OCI-LY1 (cell line): ENCODE results near the gene GMDS.
A peak's percentile ranks its signal among the peaks of the same experiment; 100 is the strongest.

Source experiments
- H2AFZ ChIP-seq: fragments of 200-600 bp; sonication (generic), shearing (Covaris generic); 2 replicates; pipeline ENCODE4 v1.6.0; 2014; ENCODE audit warnings: antibody characterized with exemption, mild to moderate bottlenecking, low read length
- H3F3A ChIP-seq: fragments of 200-600 bp; sonication (generic), shearing (Covaris generic); 2 replicates; pipeline ENCODE4 v1.6.0; 2014; ENCODE audit warnings: mild to moderate bottlenecking, antibody characterized with exemption, low read length, moderate library complexity; ENCODE audit not compliant: insufficient read depth
- H3K27ac ChIP-seq: fragments of 200-600 bp; sonication (generic); 2 replicates; pipeline ENCODE4 v1.5.1; 2014; ENCODE audit warnings: low read length, mixed run types, mild to moderate bottlenecking, low read depth; ENCODE audit not compliant: poor library complexity, severe bottlenecking
- H3K27me3 ChIP-seq: fragments of 200-600 bp; sonication (generic); 2 replicates; pipeline ENCODE4 v1.6.0; 2014; ENCODE audit warnings: antibody characterized with exemption, mild to moderate bottlenecking, low read length, moderate library complexity; ENCODE audit not compliant: insufficient read depth
- H3K36me3 ChIP-seq: fragments of 200-600 bp; sonication (generic); 2 replicates; pipeline ENCODE4 v1.6.1; 2014; ENCODE audit warnings: mild to moderate bottlenecking, antibody characterized with exemption, low read length, moderate library complexity, mixed read lengths; ENCODE audit not compliant: insufficient read depth
- H3K4me1 ChIP-seq: fragments of 200-600 bp; sonication (generic); 2 replicates; pipeline ENCODE4 v1.5.1; 2014; ENCODE audit warnings: mild to moderate bottlenecking, low read length, moderate library complexity; ENCODE audit not compliant: insufficient read depth, severe bottlenecking
- H3K4me2 ChIP-seq: fragments of 200-600 bp; sonication (generic), shearing (Covaris generic); 2 replicates; pipeline ENCODE4 v1.6.1; 2014; ENCODE audit warnings: low read length
- H3K4me3 ChIP-seq: fragments of 200-600 bp; sonication (generic); 2 replicates; pipeline ENCODE4 v1.5.1; 2014; ENCODE audit warnings: low read length, low read depth, mild to moderate bottlenecking, mixed read lengths; ENCODE audit not compliant: poor library complexity, severe bottlenecking
- H3K79me2 ChIP-seq: fragments of 200-600 bp; shearing (Covaris generic); 2 replicates; pipeline ENCODE4 v1.6.1; 2016; ENCODE audit warnings: mixed run types, low read length, mixed read lengths; ENCODE audit not compliant: insufficient read depth
- H3K9ac ChIP-seq: fragments of 200-600 bp; sonication (generic), shearing (Covaris generic); 2 replicates; pipeline ENCODE4 v1.6.1; 2014; ENCODE audit warnings: mild to moderate bottlenecking, low read length, mixed read lengths
- H3K9me2 ChIP-seq: fragments of 200-600 bp; sonication (generic), shearing (Covaris generic); 2 replicates; pipeline ENCODE4 v1.6.1; 2014; ENCODE audit warnings: low read depth, mild to moderate bottlenecking, low read length, mixed read lengths
- H3K9me3 ChIP-seq: fragments of 200-600 bp; shearing (Covaris generic); 2 replicates; pipeline ENCODE4 v1.6.1; 2014; ENCODE audit warnings: low read length, mixed read lengths
- H4K20me1 ChIP-seq: fragments of 200-600 bp; sonication (generic), shearing (Covaris generic); 2 replicates; pipeline ENCODE4 v1.6.0; 2016; ENCODE audit warnings: mild to moderate bottlenecking, low read length; ENCODE audit not compliant: insufficient read depth
- EZH2 ChIP-seq: fragments of 200-600 bp; sonication (generic), shearing (Covaris generic); IDR thresholded peaks from 2 replicates; pipeline ENCODE4 v1.8.0; 2017; ENCODE audit warnings: borderline replicate concordance, mixed run types, mild to moderate bottlenecking, antibody characterized with exemption, low read length, moderate library complexity, mixed read lengths
- TF ChIP-seq, protein P1 (sequence below): fragments of 200-600 bp; sonication (generic), shearing (Covaris generic); IDR thresholded peaks from 2 replicates; pipeline ENCODE4 v1.5.1; 2017; ENCODE audit warnings: mild to moderate bottlenecking, antibody characterized with exemption, low read length, moderate library complexity, mixed read lengths

Gene GMDS

DNA sequence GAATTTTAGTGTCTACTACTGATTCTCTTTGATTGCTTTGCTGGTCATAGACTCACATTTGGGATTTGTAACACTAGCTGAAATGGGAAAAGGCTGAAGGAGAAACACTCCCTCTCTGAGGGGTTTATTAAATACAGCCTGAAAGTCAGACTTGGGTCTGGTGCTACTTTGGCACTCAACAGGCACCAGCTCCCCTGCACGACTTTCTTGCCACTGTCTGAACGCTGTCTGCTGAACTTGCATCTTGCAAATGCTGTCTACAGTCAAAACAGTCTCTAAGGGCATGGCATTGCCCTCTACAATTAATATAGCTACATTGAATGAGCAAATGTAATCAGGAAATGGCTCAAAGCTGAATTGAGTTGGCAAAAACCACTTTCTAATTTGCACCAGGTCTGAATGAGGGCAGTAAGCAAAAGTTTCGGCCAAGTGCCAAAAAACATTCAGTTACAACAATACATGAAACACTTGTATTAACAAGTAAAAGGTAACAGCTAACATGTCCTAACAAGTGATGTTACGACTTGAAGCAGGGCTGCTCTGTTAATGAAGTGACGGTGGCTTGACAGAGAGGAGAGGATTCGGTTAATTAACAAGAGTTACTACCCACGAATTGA lies 516.2 kb downstream of the GMDS start:
- Histone ChIP-seq H3K4me3 (no peak overlapping the region), H3K9me2 (no peaks in the 10 kb centered on the region), H3K36me3 (peaks cover 16% of the 10 kb centered on the region; the same call in 1 of the 2 replicates), H3K79me2 (0 out of 2 replicates have a peak, but pooled peaks cover 4% of the 10 kb centered on the region), H3K4me1 (peaks cover 48% of the 10 kb centered on the region), H3K27ac (peak overlapping the region; percentile 63), H3K4me2 (peak overlapping the region; percentile 6; the same call in 1 of the 2 replicates), H3K9ac (no peak overlapping the region; the same call in 1 of the 2 replicates), H3K27me3 (no peaks in the 10 kb centered on the region), H3F3A (no peaks in the 10 kb centered on the region), H4K20me1 (no peaks in the 10 kb centered on the region), H2AFZ (no peak overlapping the region), H3K9me3 (no peaks in the 10 kb centered on the region)
- TF ChIP-seq, protein P1, sequence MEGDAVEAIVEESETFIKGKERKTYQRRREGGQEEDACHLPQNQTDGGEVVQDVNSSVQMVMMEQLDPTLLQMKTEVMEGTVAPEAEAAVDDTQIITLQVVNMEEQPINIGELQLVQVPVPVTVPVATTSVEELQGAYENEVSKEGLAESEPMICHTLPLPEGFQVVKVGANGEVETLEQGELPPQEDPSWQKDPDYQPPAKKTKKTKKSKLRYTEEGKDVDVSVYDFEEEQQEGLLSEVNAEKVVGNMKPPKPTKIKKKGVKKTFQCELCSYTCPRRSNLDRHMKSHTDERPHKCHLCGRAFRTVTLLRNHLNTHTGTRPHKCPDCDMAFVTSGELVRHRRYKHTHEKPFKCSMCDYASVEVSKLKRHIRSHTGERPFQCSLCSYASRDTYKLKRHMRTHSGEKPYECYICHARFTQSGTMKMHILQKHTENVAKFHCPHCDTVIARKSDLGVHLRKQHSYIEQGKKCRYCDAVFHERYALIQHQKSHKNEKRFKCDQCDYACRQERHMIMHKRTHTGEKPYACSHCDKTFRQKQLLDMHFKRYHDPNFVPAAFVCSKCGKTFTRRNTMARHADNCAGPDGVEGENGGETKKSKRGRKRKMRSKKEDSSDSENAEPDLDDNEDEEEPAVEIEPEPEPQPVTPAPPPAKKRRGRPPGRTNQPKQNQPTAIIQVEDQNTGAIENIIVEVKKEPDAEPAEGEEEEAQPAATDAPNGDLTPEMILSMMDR = no peak
- TF ChIP-seq EZH2 = no peak

DNA sequence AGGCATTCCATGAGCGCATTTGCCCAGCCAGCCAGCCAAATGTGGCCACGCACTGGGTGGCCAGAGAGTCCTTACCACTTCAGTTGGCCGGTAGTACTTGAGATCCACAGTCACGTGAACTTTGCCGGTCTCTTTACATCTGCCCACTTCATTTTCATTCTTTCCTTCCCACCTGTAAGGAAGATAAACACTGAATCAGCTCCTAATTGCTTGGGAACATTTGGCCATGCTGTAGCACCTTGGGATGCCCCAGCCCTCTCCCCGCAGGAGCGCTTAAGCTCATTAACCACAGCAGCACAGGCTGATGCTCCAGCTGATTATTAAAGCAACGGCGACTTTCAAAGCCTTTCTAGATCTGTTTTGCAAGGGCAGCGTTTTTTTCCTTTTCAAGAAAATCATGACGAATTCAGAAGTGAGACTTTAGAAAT lies 519.0 kb downstream of the GMDS start:
- H4K20me1 ChIP-seq = no peaks in the 10 kb centered on the region
- no peak for TF ChIP-seq EZH2
- TF ChIP-seq, protein P1 = no peak
- H3K4me2 ChIP-seq = no peak overlapping the region
- H3K9me3 ChIP-seq = no peaks in the 10 kb centered on the region
- no peaks in the 10 kb centered on the region for H3F3A ChIP-seq
- no peaks in the 10 kb centered on the region for H3K9me2 ChIP-seq
- no peak overlapping the region for H3K4me3 ChIP-seq
- H3K27ac ChIP-seq = no peak overlapping the region
- H2AFZ ChIP-seq = no peak overlapping the region
- H3K27me3 ChIP-seq = no peaks in the 10 kb centered on the region
- no peak overlapping the region for H3K9ac ChIP-seq
- H3K36me3 ChIP-seq = peaks cover 23% of the 10 kb centered on the region; the same call in 1 of the 2 replicates
- H3K79me2 ChIP-seq = 0 out of 2 replicates have a peak, but pooled peaks cover 4% of the 10 kb centered on the region
- peaks cover 32% of the 10 kb centered on the region for H3K4me1 ChIP-seq

DNA sequence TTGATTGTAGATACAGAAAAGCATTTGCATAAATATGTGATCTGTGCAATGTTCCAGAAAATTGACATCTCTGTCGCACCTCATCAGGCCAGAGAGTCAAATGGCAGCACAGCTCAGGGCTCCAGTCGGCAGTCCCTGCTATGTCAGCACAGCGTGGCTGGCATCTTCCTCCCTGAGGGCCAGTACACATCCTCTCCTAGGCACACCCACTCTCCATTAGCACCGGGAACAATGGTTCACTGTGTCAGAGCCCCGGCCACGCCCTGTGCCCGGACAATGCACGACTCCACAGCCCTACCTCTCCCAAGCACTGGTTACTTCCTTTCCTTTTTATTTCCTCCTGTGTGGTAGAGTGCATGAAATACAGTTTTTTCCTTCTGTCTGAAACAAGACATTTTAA lies 520.8 kb downstream of the GMDS start:
- Histone ChIP-seq H3K9me3 (no peaks in the 10 kb centered on the region), H3K9ac (no peak overlapping the region), H2AFZ (no peak overlapping the region), H3K4me2 (no peak overlapping the region), H3K27ac (no peak overlapping the region), H3F3A (no peaks in the 10 kb centered on the region), H3K36me3 (peaks cover 23% of the 10 kb centered on the region; the same call in 1 of the 2 replicates), H4K20me1 (no peaks in the 10 kb centered on the region), H3K9me2 (no peaks in the 10 kb centered on the region), H3K4me3 (no peak overlapping the region), H3K27me3 (no peaks in the 10 kb centered on the region), H3K79me2 (no peaks in the 10 kb centered on the region), H3K4me1 (peaks cover 15% of the 10 kb centered on the region)
- no peak for TF ChIP-seq EZH2
- TF ChIP-seq, protein P1 = no peak
